Tibial nerve (tissue), 3 donors: ENCODE data around the gene TMTC1.

Source experiments
- CTCF ChIP-seq, 5 experiments: fragments of 200-600 bp in 3 of 5; fragments of 450-650 bp in 2 of 5; sonication (generic) in 3 of 5; IDR thresholded peaks; one replicate each; pipeline ENCODE4 v1.5.1; 2016 to 2019; ENCODE audit warnings: antibody characterized with exemption in 5 of 5, mild to moderate bottlenecking in 3 of 5, moderate library complexity in 2 of 5
- POLR2A ChIP-seq, 2 donors: fragments of 450-650 bp; IDR thresholded peaks; one replicate each; pipeline ENCODE4 v1.6.1; 2017; ENCODE audit warnings: antibody characterized with exemption in 2 of 2, mild to moderate bottlenecking in 2 of 2, moderate library complexity in 2 of 2

- TF ChIP-seq CTCF (IDR thresholded peaks at IDR 0.05) (no peak), POLR2A (IDR thresholded peaks at IDR 0.05) (no peak)
Observed at GRCh38 chr12:29759950-29760349, 23.8 kb downstream of the TMTC1 start.
